ENCODE measurements around the gene HSP90AB1. TPM values are rescaled to one million over a fixed set of nuclear protein-coding genes. Genes with fewer than 3 reads are reported as not detected.

The HSP90AB1 gene
- polyA plus RNA-seq, 2 of the 4 experiments (the other 2 are of a cell fraction) = 1,136 to 1,155 TPM

- peak; percentile 80 to 84 for DNase-seq (ENCODE audit: low read depth in 1 of 2, low spot score in 1 of 2)
- no peak for FAIRE-seq
- Histone ChIP-seq H3K4me3 (peak within 1 kb of the TSS; percentile 81), H3K4me1 (peaks cover 23% of the 10 kb centered on the region), H3K9me3 (no peaks in the 10 kb centered on the region), H3K4me2 (peak within 1 kb of the TSS; percentile 97), H3K27ac (peak within 1 kb of the TSS; percentile 81 to 90)
- ChIA-PET CTCF (interaction anchor here (1.1 to 6.0 kb wide), 4 partner anchors 10 to 92 kb away, joined by 4 to 181 read pairs (median 6); no protein-coding TSS in a partner anchor), POLR2A (no interaction called here)
- ATAC-seq = peak; percentile 73 to 83
- WGBS (ENCODE audit: missing lambda C conversion rate) = 0% methylated on average over 17 of the region's 72 CpGs
- peak; percentile 81 for TF ChIP-seq POLR2A (IDR thresholded peaks at IDR 0.05; ENCODE audit: low read length)
- peak in 1 of 2 experiments; percentile 50; a peak in 1 of 5 replicates for TF ChIP-seq JUN (IDR thresholded peaks at IDR 0.05)
- no peak for TF ChIP-seq POLR2AphosphoS2 (conservative IDR thresholded peaks at IDR 0.05; ENCODE audit: low read length)
- TF ChIP-seq CBX8 (IDR thresholded peaks at IDR 0.05) = no peak
- no peak for TF ChIP-seq TFCP2L1 (CRISPR knock-in tag; IDR thresholded peaks at IDR 0.05)
- TF ChIP-seq PHF8 (IDR thresholded peaks at IDR 0.05; ENCODE audit: borderline replicate concordance, low read depth) = peak; percentile 68; the same call in 1 of the 2 replicates
- TF ChIP-seq RNF2 (IDR thresholded peaks at IDR 0.05; ENCODE audit: borderline replicate concordance, low read depth) = no peak
- no peak for TF ChIP-seq CHD2 (IDR thresholded peaks at IDR 0.05; ENCODE audit: low read length, partially characterized antibody)
- no peak for TF ChIP-seq EP300 (IDR thresholded peaks at IDR 0.05)
- TF ChIP-seq BHLHE40 (IDR thresholded peaks at IDR 0.05; ENCODE audit: low read depth, low read length) = no peak
- no peak for TF ChIP-seq ELK1 (IDR thresholded peaks at IDR 0.05; ENCODE audit: low read depth, low read length)
- no peak for TF ChIP-seq SREBF2 (IDR thresholded peaks at IDR 0.05)
- TF ChIP-seq CEBPB (IDR thresholded peaks at IDR 0.05) = no peak
- no peak for TF ChIP-seq HMGXB4 (CRISPR knock-in tag; IDR thresholded peaks at IDR 0.05; ENCODE audit: borderline replicate concordance)
- TF ChIP-seq HDAC2 (IDR thresholded peaks at IDR 0.05) = no peak
- no peak for TF ChIP-seq MAZ (IDR thresholded peaks at IDR 0.05; ENCODE audit: borderline replicate concordance, low read depth, low read length)
- TF ChIP-seq MAX (IDR thresholded peaks at IDR 0.05) = peak; percentile 38
- TF ChIP-seq SMC3 (IDR thresholded peaks at IDR 0.05) = peak; percentile 9; the same call in 1 of the 3 replicates
- TF ChIP-seq GATA3 (IDR thresholded peaks at IDR 0.05; ENCODE audit: borderline replicate concordance) = no peak
- TF ChIP-seq CTCF (IDR thresholded peaks at IDR 0.05) = peak; percentile 19; the same call in 2 of the 3 replicates
- TF ChIP-seq CHD4 (IDR thresholded peaks at IDR 0.05; ENCODE audit: borderline replicate concordance) = no peak
- peak; percentile 56; the same call in 1 of the 2 replicates for TF ChIP-seq KDM5A (IDR thresholded peaks at IDR 0.05)
- TF ChIP-seq RCOR1 (IDR thresholded peaks at IDR 0.05; ENCODE audit: low read depth, low read length) = no peak
- TF ChIP-seq EHMT2 (IDR thresholded peaks at IDR 0.05; ENCODE audit: low read depth) = no peak
- TF ChIP-seq RARB (CRISPR knock-in tag; IDR thresholded peaks at IDR 0.05) = no peak
- TF ChIP-seq HEYL (CRISPR knock-in tag; IDR thresholded peaks at IDR 0.05) = no peak
- TF ChIP-seq E2F6 (IDR thresholded peaks at IDR 0.05; ENCODE audit: borderline replicate concordance, low read depth) = no peak
- no peak for TF ChIP-seq EHF (CRISPR knock-in tag; IDR thresholded peaks at IDR 0.05)
Measured at GRCh38 chr6:44265007-44265721, 18.3 kb downstream of the HSP90AB1 start, which contains the start of gene NFKBIE. NFKBIE (minus strand) TSS chr6:44265551; CDS start chr6:44265346, 205 bp downstream.

Data from A549 (cell line).